ENCODE data around the gene CAMK2D.
"Not testable (repeated sequence)": the region's sequence is repeated elsewhere in the genome, so short reads cannot be mapped to it uniquely, and the experiment has no call there.

Gene CAMK2D

DNA sequence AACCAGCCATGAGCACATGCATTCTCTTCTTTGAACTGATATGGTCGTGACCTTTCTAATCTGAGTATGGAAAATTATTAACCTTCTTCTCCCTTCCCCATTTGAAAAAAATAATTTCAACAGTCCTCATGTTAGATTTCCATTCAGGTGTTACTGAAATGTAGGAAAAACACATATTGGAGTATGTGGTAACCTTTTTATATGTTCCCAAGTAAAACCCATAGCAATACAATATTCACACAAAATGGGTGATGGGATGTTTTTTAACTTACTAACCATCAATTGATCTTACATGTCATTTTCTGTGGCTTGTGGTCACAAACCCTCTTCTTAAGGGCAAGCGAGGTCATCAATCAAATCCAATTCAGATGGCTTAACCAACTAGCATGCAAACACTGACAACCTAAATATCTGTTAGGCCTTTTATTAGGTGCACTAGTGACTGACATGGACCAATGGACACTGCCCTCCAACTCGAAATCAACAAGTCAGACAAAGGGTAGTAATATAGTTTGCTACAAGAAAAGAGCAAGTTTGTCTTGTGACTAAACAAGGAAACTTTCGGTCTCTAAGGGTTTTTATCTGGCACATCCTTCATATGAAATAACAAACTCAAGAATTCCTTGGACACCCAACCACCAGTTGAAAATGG, 74.3 kb downstream of the CAMK2D start:
- in situ Hi-C loops (cut with HindIII; ENCODE audit: low sequenced_read_pairs), result no loop called here

DNA sequence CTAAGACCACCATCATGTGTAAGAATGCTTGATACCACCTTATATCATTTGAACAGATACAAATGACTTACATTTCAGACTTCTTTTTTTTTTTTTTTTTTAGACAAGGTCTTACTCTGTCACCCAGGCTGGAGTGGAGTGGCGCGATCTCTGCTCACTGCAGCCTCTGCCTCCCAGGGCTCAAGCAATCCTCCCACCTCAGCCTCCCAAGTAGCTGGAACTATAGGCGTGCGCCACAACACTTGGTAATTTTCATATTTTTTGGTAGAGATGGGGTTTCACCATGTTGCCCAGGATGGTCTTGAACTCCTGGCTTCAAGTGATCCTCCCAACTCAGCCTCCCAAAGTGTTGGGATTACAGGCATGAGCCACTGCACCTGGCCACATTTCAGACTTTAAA, 76.4 kb downstream of the CAMK2D start:
- in situ Hi-C loops (cut with HindIII; ENCODE audit: low sequenced_read_pairs), result not testable (repeated sequence)

DNA sequence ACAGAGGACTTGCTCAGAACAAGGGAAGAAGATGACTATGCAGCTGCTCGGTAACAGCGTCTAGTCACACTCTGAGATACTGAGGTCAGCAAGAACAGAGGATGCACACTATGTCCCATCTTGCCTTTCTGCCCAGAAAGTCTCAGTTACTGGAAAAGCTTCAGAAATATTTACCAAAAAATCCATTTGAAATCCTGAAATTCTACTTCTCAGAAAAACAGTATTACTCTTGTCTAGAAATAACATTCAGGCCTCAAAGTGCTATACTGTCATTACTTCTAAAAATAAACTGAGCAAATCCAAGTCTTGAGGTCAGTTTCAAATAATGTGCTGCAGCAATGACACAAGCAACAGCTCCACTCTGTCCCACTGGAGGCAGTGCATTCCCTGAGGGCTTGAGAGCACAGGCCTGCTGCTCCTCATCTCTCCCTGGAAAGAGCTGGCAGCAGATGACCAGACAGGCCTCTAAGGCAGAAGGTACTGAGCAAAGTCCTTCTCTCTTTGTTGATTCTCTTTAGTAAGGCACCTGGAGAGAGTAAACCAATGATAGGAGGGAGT, 76.9 kb downstream of the CAMK2D start:
- in situ Hi-C loops (cut with HindIII; ENCODE audit: low sequenced_read_pairs), result no loop called here

DNA sequence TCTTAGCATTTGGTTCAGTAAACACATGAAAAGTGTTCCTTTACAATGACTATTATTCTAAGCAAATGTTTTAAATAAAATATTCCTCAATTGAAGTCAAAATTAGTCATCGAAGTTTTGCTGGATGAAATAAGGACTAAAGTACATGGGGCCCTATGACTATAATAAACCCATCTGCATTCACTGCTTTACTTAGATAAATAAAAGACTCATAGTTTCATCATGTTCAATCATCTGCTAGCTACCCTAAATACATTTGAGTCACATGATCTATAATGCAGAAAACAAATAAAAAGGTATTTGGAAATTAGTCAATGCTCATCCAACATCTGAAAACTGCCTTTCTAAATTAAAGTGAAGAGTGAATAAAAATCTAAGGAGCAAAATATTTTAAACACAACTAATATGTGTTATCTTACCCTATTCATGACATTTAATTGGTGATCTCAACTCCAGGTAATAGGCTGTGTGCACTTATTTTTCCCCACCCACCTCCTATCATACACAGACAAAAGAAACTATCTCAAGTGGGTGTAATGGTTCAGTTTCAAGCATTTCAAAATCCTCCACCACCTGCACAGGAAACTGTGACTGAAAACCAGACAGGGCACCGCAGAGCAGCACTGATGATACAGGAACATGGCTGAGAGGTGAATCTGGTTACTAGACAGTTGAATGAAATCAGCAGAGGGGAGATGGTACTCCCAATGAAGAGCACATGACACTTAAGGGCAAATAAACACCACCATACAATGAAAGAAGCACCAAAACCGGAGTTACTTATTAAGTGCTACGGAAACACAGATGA, 78.6 kb downstream of the CAMK2D start:
- in situ Hi-C loops (cut with HindIII; ENCODE audit: low sequenced_read_pairs), result no loop called here

DNA sequence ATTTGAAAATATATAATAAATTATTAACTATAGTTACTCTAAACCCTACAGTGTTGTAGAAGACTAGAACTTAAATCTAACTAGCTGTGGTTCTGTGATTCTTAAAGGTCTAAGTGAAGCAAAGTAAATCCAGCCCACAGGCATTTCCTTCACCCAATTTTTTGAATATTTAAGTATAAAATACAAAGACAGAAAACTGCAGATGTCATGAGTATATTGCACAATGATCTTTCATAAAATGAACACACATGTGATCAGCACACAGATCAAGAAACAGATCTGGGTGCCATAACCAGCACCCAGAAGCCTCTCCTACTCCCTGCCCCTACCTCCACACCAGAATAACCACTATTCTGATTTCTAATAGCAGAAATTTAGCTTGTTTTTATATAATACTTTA, 82.9 kb downstream of the CAMK2D start:
- in situ Hi-C loops (cut with HindIII; ENCODE audit: low sequenced_read_pairs), result no loop called here

DNA sequence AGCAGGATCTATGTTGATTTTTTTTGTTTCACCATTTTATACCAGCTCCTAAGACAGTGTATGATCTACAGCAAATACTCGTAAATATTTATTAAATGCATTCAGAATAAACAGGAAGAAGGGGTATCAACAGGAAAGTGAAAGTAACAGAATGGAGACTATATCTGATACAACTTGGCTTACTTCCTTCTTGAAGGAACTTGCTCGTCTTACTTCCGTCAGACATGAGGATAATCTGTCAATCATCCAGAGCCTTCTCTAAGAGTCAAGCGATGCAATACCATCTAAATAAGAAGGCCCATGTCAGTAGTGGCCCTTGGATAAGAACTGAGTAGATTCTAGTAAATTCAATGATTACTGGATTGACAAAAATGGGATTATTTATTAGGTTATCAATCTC, 84.2 kb downstream of the CAMK2D start:
- in situ Hi-C loops (cut with HindIII; ENCODE audit: low sequenced_read_pairs), result no loop called here

DNA sequence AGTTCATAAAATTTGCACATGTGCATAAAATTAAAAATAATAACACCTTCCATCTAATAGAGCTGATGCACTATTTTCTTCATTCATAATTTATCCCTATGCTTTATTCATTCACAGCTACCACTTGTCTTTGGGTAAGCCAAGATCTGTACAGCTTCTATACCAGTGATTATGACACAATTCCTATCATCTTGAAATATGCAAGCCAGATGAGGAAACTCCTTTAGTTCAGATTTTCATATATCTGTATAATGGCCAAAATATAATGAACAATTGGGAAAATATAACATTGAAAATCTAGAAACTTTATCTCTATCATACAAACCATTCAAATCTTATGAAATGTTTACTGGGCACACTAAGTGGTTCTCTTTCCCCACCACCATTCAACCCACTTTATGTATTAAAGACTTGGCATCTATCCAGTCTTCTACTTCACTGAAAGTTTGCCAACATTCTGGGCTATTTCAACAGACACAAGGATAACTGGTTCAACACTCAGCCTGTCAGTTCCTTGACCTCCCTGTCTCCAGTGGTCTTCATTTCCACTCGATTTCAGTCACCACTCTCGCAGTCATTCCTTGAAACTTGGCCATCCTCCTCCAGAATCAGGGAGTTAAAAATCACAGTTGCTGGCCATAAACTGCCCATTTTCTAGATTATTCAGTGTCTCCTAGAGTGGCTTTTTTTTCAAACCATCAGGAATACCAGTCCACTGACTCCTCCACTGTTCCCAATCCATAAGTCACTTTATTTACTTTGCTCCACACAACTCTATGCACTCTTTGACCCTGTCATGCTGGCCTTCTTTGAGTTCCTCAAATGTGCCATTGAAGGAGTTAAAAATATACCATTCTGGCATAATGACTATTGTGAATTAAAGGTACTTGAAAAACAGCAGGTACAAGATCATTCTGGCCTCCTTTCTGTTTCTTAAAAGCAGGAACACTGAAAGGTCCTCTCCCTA, 85.5 kb downstream of the CAMK2D start:
- in situ Hi-C loops (cut with HindIII; ENCODE audit: low sequenced_read_pairs), result no loop called here

DNA sequence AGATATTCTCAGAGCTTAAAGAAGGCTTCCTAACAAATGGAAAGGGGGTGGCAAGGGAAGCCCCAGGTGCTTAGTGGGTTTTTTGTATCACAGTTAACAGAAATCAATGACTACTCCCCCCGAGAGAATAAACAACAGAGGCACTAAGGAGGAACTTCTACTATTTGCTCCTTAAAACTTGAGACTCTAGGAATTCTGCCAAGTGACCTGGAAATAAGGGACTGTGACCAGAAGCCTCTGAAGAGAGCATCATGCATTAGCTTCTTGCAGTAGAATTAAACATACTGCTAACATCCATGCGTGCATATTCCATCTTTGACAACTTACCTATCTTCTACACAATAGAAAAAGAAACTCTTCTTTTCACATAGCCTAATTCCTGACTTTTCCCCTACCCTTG, 86.8 kb downstream of the CAMK2D start:
- in situ Hi-C loops (cut with HindIII; ENCODE audit: low sequenced_read_pairs), result no loop called here

DNA sequence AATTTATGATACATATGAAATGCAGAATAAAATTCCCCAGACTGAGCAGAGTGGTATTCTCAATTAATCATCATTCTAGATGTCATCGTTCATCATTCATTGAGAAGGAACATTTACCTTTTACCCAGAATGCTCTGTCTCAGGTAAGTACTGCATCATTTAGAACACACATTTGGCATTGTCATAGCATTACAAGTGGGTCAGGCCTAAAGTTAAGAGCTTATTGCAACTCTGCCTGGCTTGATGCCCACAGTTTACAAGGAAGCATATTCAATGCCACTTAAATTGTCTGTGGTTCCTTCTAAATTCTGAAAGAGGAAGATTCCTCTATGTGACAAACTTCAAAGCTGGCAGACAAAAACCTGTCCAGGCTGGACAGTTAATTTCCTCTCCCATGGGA, 87.3 kb downstream of the CAMK2D start:
- in situ Hi-C loops (cut with HindIII; ENCODE audit: low sequenced_read_pairs), result no loop called here

DNA sequence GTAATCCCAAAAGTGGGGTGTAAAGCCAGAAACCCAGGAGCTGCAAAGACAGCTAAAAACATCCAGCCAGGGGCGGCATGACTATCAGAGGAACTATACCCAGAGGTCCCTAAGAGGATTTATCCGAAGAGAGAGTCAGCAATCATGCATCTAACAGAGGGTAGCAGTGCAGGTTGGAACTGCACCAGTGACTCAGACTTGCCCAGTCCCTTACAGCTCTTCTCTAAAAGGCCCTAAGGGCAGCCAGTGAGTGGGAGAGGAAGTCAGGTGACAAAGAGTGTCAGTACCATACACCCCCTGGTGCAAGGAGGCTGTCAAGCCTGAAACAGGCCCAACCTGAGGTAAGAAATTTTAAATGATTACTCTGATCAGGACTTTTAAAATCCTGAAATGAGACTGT, 88.1 kb downstream of the CAMK2D start:
- in situ Hi-C loops (cut with HindIII; ENCODE audit: low sequenced_read_pairs), result no loop called here

DNA sequence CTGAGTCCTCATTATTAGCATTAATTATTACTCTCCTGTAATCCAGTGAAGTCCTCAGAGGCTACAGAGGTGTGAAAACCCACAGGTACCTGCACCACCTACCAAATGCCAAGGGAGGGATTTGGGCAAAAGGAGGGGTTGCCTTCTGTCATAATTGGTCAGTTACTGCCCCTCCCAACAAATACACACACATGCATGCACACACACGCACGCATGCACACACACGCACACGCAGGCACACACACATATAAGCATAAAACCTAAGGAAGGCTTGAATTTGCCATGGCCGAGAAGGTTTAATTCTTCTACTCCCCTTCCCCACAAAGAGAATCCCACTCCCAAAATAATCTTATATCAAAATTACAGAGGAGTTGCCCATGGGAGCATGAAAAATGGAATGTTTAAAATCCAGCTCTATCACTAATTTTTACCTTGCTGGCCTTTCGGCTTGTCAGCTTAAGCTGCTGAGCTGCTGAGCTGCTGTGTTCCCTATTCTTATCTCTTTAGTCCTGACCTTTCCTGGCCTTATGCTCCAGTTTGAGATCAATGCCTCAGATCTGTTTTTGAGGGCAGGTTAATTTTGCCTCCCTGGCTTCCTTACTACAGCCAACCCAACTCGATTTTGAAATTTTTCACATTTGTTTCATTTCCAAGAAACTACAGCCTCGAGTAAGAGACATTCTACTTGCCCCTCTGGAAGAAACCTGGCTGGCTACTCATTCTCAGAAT, 95.0 kb downstream of the CAMK2D start:
- in situ Hi-C loops (cut with HindIII; ENCODE audit: low sequenced_read_pairs), result no loop called here

DNA sequence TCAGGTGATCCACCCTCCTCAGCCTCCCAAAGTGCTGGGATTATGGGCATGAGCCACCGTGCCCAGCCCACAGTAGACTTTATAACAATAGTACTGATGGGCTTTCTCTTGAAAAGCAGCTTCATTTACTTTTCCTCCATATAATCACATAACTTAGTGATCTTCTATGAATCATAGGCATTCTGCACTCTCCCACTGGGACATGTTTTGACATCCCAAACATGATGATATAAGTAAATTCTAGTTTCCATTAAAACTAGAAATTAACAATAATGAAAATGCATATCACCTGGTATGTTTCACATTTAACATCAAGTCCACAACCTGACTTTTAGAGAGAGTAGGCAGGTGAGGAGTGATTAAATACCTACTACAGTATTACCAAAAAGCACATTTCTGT, 96.5 kb downstream of the CAMK2D start:
- in situ Hi-C loops (cut with HindIII; ENCODE audit: low sequenced_read_pairs), result no loop called here

DNA sequence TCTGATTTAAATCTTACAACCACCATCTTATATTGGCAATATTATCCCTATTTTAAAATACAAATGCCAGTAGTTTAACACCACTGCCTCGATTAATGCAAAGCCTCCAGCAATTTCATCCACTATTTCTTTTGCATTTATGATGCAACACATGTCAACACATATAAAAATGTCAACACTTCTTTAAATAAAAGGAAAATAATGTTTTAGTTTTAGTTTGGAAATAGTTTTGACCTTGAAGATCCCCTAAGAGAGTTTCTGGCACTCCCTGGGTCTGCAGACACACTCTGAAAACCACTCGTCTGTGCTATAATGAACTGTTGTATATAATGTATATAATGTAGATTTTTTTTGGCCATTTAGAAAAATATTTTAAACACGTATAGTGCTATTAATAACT, 99.0 kb downstream of the CAMK2D start:
- in situ Hi-C loops (cut with HindIII; ENCODE audit: low sequenced_read_pairs), result no loop called here

DNA sequence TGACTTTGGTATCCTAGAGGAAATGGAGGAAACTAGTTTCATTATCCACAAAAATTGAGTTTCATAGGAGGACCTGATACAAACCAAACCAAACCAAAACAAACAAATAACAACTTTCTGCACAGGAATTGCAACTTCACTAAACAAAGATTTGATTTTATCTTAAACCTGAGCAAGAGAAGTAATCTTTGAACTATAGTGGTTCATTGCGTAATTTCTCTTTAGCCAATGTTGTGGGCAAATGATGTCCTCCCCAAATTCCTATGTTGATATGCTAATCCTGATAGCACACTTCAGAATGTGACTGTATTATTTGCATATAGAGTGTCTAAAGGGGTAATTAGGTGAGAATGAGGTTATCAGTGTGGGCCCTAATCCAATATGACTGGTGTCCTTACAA, 102.4 kb downstream of the CAMK2D start:
- in situ Hi-C loops (cut with HindIII; ENCODE audit: low sequenced_read_pairs), result no loop called here

DNA sequence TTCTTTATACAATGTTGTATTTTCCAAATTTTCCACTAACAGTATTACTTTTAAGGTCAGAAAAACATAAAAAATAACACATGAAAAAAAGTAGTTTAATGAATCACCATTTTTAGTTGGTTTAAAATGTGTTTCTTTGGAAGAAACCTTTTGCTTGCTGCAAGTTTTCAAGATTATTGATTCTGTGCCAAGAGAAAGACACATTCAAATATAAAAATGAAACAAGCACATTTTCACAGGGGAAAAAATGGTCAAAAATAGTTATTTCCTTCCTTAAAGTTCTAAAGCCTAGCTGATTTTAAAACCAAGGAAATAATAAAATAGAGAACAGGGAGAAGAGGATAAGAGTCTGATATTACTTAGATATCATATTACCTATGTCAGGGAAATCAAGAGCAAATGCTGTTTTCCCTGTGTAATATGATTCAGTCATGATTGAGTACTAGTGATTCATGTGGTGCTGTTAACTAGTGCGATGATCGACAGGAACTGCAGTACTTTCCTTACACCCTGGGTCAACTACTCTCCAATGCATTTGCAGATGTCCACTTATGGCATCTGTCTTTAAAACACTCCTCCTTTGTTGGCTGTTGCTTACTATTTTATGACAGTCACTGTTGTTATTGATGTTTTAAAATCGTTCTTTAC, 103.8 kb downstream of the CAMK2D start:
- in situ Hi-C loops (cut with HindIII; ENCODE audit: low sequenced_read_pairs), result no loop called here

DNA sequence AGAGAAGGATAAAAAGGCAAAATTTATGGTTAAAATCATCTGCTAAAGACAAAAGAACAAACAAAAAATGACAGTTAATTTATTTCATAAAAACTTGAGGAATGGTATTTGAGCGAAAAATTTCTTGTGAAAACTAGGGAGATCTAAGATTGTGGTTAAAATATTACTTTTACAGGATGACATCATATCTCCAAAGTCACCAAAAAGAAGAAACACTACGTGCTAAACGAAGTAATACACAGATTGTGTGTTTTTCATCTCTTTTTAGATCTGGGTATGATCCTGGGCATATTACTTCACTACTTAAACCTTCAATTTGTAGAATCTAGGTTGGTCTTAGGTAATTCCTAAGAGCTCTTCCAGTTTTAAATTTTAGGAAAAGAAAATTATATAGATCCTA, 107.7 kb downstream of the CAMK2D start:
- in situ Hi-C loops (cut with HindIII; ENCODE audit: low sequenced_read_pairs), result no loop called here

DNA sequence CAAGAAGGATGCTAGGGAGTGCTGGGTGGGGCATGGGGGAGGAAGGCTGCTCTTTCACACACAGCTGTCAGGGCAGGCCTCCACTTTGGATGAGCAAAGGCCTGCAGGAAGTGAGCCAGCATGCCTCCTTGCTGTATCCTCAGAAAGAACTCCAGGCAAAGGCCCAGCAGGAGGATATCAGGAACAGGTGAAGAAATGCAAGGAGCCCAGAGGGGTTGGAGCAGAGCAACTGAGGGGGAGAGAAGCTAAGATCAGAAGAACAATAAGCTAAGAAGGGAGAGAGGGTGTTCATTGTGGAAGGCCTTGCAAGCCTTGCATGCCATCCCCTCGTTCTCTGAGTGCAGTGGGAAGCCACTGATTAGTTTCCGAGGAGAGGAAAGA, 115.1 kb downstream of the CAMK2D start:
- in situ Hi-C loops (cut with HindIII; ENCODE audit: low sequenced_read_pairs), result no loop called here

DNA sequence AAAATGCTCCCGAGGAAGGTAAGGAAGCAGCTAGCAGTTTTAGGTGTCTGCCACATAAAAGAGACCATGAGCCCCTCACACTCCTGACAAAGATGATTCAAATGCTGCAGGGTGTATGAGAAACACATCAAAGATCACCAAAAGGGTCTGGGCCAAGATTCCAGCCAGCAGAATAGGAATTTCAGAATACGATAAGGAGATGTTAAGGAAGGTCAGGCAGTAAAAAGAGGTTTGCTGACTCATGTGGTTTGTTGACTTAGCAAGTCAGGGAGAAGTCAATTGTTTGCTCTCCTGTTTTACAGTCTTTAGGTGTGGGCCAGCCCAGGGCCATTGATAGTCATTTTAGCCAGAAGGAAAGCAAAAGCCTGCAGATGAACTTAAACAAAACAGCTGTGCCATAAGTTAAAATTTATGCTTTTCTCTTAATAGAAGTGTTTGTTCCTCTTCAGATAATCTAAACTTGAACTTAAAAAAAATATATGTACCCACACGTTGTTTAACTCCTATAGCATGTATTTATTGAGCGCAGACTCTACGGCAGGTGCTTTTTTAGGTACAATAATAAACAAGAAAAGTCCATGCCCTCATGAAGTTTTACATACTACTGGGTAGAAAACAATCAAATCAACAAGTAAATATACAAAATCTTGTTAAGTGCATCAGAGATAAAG, 115.6 kb downstream of the CAMK2D start:
- in situ Hi-C loops (cut with HindIII; ENCODE audit: low sequenced_read_pairs), result no loop called here

DNA sequence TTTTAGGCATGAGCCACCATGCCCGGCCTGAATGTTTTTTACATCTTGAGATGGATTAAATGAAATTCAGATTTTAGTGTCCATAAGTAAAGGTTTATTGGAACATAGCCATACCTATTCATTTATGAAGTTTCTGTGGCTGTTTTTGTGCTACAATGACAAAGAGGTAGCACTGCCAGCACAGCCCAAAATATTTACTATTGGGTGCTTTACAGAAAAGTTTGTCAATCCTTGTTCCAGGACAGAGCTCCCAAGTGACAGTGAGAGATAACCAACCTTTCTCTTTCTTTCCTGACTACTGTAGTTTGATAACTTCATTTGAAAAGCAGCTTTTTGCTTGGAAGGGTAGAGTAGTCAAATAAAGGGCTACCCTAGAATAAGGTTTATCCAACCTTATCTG, 116.2 kb downstream of the CAMK2D start:
- in situ Hi-C loops (cut with HindIII; ENCODE audit: low sequenced_read_pairs), result no loop called here

DNA sequence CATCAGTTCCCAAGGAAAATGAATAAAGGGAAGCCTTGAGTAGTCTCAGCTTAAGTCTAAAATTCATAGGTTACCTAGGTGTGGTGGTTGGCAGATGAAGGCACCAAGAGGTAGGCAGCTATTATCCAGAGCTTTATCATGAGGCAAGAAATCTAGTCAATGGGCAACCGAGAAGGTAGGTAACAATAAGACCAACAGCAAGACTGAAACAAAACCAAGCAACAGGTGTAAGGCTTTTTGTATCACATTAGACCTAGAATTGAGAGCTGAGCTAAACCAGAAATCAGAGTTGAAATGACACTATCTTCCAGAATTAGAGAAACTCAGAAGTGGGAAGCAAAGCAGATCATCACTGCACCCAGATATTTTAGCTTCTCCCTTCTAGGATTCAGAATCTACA, 117.1 kb downstream of the CAMK2D start:
- in situ Hi-C loops (cut with HindIII; ENCODE audit: low sequenced_read_pairs), result no loop called here

Measured in DLD1 (cell line).